PC-9 (cell line): ENCODE results near the gene TPK1. TPM values are rescaled to one million over a fixed set of nuclear protein-coding genes. Genes with fewer than 3 reads are reported as not detected.

ENCODE experiments used
- BruUV-seq: library from RNA; stranded (reverse); fragments of 400-500 nt; replicated peaks from 2 replicates; lab custom pipeline; 2021; lab: Mats Ljungman, UMichigan
- CTCF ChIA-PET: fragments of 300-600 bp; sonication (Branson Sonifier 250); formaldehyde crosslinking; loops from one replicate; lab custom pipeline; 2022; ENCODE audit warnings: antibody characterized with exemption; lab: Charles Lee
- POLR2A ChIA-PET: fragments of 300-600 bp; sonication (Branson Sonifier 250); formaldehyde crosslinking; loops from one replicate; lab custom pipeline; 2022; ENCODE audit warnings: antibody characterized with exemption; ENCODE audit not compliant: unreplicated experiment; lab: Charles Lee
- DNase-seq, 2 experiments: peaks; one replicate each; pipeline versions ENCODE4 v3.0.0 to v3.0.0-alpha.2; 2015 to 2022; ENCODE audit warnings: mixed read lengths in 1 of 2
- H2AFZ ChIP-seq: fragments of 200-600 bp; sonication (generic); 2 replicates; pipeline ENCODE4 v1.8.1; 2017; ENCODE audit warnings: antibody characterized with exemption
- H3F3A ChIP-seq: fragments of 200-600 bp; sonication (generic); 2 replicates; pipeline ENCODE4 v1.8.1; 2017; ENCODE audit warnings: antibody characterized with exemption, mild to moderate bottlenecking, low read depth; ENCODE audit not compliant: insufficient read depth
- H3K27ac ChIP-seq: fragments of 200-600 bp; sonication (generic); 2 replicates; pipeline ENCODE4 v1.6.1; 2016; ENCODE audit warnings: mixed run types
- H3K27me3 ChIP-seq: fragments of 200-600 bp; sonication (generic); 2 replicates; pipeline ENCODE4 v1.6.1; 2016; ENCODE audit warnings: low read depth, mixed run types; ENCODE audit not compliant: insufficient read depth
- H3K36me3 ChIP-seq: fragments of 200-600 bp; sonication (generic); 2 replicates; pipeline ENCODE4 v1.6.1; 2016; ENCODE audit warnings: low read depth, mixed run types
- H3K4me1 ChIP-seq: fragments of 200-600 bp; sonication (generic); replicated peaks from 2 replicates; pipeline ENCODE4 v1.6.1; 2016; ENCODE audit warnings: mixed run types; ENCODE audit not compliant: insufficient read depth
- H3K4me2 ChIP-seq: fragments of 200-600 bp; sonication (generic); 2 replicates; pipeline ENCODE4 v1.6.1; 2017; ENCODE audit warnings: mixed run types
- H3K4me3 ChIP-seq: fragments of 200-600 bp; sonication (generic); 2 replicates; pipeline ENCODE4 v1.6.1; 2016; ENCODE audit warnings: mixed run types
- H3K79me2 ChIP-seq: fragments of 200-600 bp; sonication (generic); 2 replicates; pipeline ENCODE4 v1.6.1; 2017; ENCODE audit warnings: low read depth, mixed run types
- H3K9me2 ChIP-seq: fragments of 200-600 bp; sonication (generic); 2 replicates; pipeline ENCODE4 v1.8.1; 2017; ENCODE audit warnings: mild to moderate bottlenecking; ENCODE audit not compliant: insufficient read depth
- H3K9me3 ChIP-seq: fragments of 200-600 bp; sonication (generic); 2 replicates; pipeline ENCODE4 v1.8.1; 2016; ENCODE audit warnings: low read depth; ENCODE audit not compliant: insufficient read depth
- H4K20me1 ChIP-seq: fragments of 200-600 bp; sonication (generic); 2 replicates; pipeline ENCODE4 v1.8.1; 2017; ENCODE audit not compliant: insufficient read depth
- CTCF ChIP-seq: fragments of 200-600 bp; sonication (generic); conservative IDR thresholded peaks from 2 replicates; pipeline ENCODE4 v1.6.1; 2017; ENCODE audit warnings: mixed run types, antibody characterized with exemption, mild to moderate bottlenecking, moderate library complexity
- EZH2 ChIP-seq: fragments of 200-600 bp; sonication (generic); IDR thresholded peaks from 2 replicates; pipeline ENCODE4 v1.8.0; 2017; ENCODE audit warnings: antibody characterized with exemption, low read depth
- intact Hi-C: fragments of 100-400 bp; cut with micrococcal nuclease; formaldehyde crosslinking; loops from one replicate; pipeline ENCODE4 v1.10.0; 2022; ENCODE audit not compliant: unreplicated experiment
- total RNA-seq: library from RNA; stranded (reverse); gene quantifications from 2 replicates; pipeline ENCODE4 v1.2.3, GENCODE V29; 2021

TPK1 gene
- total RNA-seq, 1 experiment from 2014 or later: 0.90 TPM

- Histone ChIP-seq H3K9me3 (no peaks in the 10 kb centered on the region), H3K79me2 (no peaks in the 10 kb centered on the region), H3K27ac (no peak overlapping the region), H3K4me3 (no peak overlapping the region), H3K4me2 (no peak overlapping the region), H3K27me3 (no peaks in the 10 kb centered on the region), H3F3A (no peaks in the 10 kb centered on the region; the same call in 1 of the 2 replicates), H3K36me3 (no peaks in the 10 kb centered on the region), H4K20me1 (no peaks in the 10 kb centered on the region), H3K9me2 (no peaks in the 10 kb centered on the region), H3K4me1 (peaks cover 9% of the 10 kb centered on the region; the same call in 1 of the 2 replicates), H2AFZ (no peak overlapping the region)
- no TSS peak for BruUV-seq
- intact Hi-C loops: no loop called here
- ChIA-PET CTCF (no interaction called here), POLR2A (interaction anchor here (0.7 kb wide), 1 partner anchor 8 kb away, joined by 15 read pairs; no protein-coding TSS in a partner anchor)
- no peak for DNase-seq
- no peak for TF ChIP-seq CTCF
- TF ChIP-seq EZH2: no peak
Measured at GRCh38 chr7:144415858-144416257, 420.0 kb downstream of the TPK1 start.

- BruUV-seq: no TSS peak
- Histone ChIP-seq H3K36me3 (no peaks in the 10 kb centered on the region), H4K20me1 (no peaks in the 10 kb centered on the region), H3K9me2 (no peaks in the 10 kb centered on the region), H3F3A (no peaks in the 10 kb centered on the region; the same call in 1 of the 2 replicates), H3K79me2 (no peaks in the 10 kb centered on the region), H3K9me3 (no peaks in the 10 kb centered on the region), H3K4me3 (no peak overlapping the region), H3K4me2 (no peak overlapping the region), H3K27me3 (no peaks in the 10 kb centered on the region), H3K27ac (no peak overlapping the region), H3K4me1 (peaks cover 9% of the 10 kb centered on the region; the same call in 1 of the 2 replicates), H2AFZ (no peak overlapping the region)
- ChIA-PET CTCF (no interaction called here), POLR2A (no interaction called here)
- intact Hi-C loops: no loop called here
- TF ChIP-seq EZH2: no peak
- no peak for TF ChIP-seq CTCF
- DNase-seq: no peak
Measured at GRCh38 chr7:144414815-144415214, 421.0 kb downstream of the TPK1 start.

DNA sequence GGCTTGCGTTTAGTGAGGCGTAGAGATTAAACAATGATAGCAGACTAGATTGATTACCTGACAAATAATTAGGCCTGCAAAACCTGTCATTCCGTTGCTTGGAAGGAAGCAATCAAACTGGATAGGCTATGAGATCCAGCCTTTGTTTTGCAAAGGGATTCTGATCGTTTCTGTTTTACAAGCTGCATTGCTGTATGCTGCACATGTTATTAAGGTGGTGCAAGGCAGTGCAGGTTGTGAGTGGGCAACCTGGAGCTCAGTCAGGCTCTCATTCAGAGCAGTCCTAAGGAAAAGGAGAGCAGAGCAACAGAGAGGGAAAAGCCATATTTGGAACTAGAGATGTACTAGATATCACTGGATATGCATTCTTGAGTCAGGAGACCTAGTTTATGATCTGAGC is 425.4 kb downstream of the TPK1 start:
- H3F3A ChIP-seq: 0 out of 2 replicates have a peak, but pooled peaks cover 14% of the 10 kb centered on the region
- H4K20me1 ChIP-seq: no peaks in the 10 kb centered on the region
- POLR2A ChIA-PET: no interaction called here
- CTCF ChIA-PET: no interaction called here
- peaks cover 14% of the 10 kb centered on the region for H3K4me1 ChIP-seq
- no peaks in the 10 kb centered on the region for H3K36me3 ChIP-seq
- TF ChIP-seq EZH2 (no peak), CTCF (no peak)
- 0 out of 2 replicates have a peak overlapping the region, but pooled peaks have one; percentile 17 for H3K4me2 ChIP-seq
- H3K4me3 ChIP-seq: no peak overlapping the region
- intact Hi-C loops: no loop called here
- no peaks in the 10 kb centered on the region for H3K9me3 ChIP-seq
- no peaks in the 10 kb centered on the region for H3K79me2 ChIP-seq
- H3K27ac ChIP-seq: no peak overlapping the region
- DNase-seq: peak in 1 of 2 experiments; percentile 46
- H2AFZ ChIP-seq: peak overlapping the region; percentile 64
- H3K9me2 ChIP-seq: no peaks in the 10 kb centered on the region
- no peaks in the 10 kb centered on the region for H3K27me3 ChIP-seq
- BruUV-seq: no TSS peak
